KMS-11 (cell line): ENCODE data around the gene RTCB.
"Not testable (repeated sequence)": the region's sequence is repeated elsewhere in the genome, so short reads cannot be mapped to it uniquely, and the experiment has no call there.

Experiments used
- H2AFZ ChIP-seq: fragments of 200-600 bp; sonication (generic); 2 replicates; pipeline ENCODE4 v1.6.1; 2016; ENCODE audit warnings: antibody characterized with exemption, mixed run types, low read depth
- H3K27ac ChIP-seq: fragments of 200-600 bp; sonication (generic); 2 replicates; pipeline ENCODE4 v1.6.1; 2016; ENCODE audit warnings: mild to moderate bottlenecking, mixed run types
- H3K27me3 ChIP-seq: fragments of 200-600 bp; sonication (generic); 2 replicates; pipeline ENCODE4 v1.6.1; 2017; ENCODE audit warnings: mild to moderate bottlenecking, low read depth, mixed run types, moderate library complexity; ENCODE audit not compliant: insufficient read depth
- H3K36me3 ChIP-seq: fragments of 200-600 bp; sonication (generic); 2 replicates; pipeline ENCODE4 v1.6.1; 2017; ENCODE audit warnings: mild to moderate bottlenecking, mixed run types; ENCODE audit not compliant: insufficient read depth
- H3K4me1 ChIP-seq: fragments of 200-600 bp; sonication (generic); 2 replicates; pipeline ENCODE4 v1.6.1; 2016; ENCODE audit warnings: mild to moderate bottlenecking, low read depth, mixed run types; ENCODE audit not compliant: poor library complexity, severe bottlenecking
- H3K4me2 ChIP-seq: fragments of 200-600 bp; sonication (generic); 2 replicates; pipeline ENCODE4 v1.7.0; 2016; ENCODE audit warnings: mild to moderate bottlenecking, mixed run types
- H3K4me3 ChIP-seq: fragments of 200-600 bp; sonication (generic); IDR thresholded peaks from 2 replicates; pipeline ENCODE4 v1.6.1; 2017; ENCODE audit warnings: low read depth, low read length, mixed read lengths; ENCODE audit not compliant: insufficient read depth
- H3K79me2 ChIP-seq: fragments of 200-600 bp; sonication (generic); 2 replicates; pipeline ENCODE4 v1.6.1; 2016; ENCODE audit warnings: low read depth, mixed run types; ENCODE audit not compliant: insufficient read depth
- H3K9ac ChIP-seq: fragments of 200-600 bp; sonication (generic); 2 replicates; pipeline ENCODE4 v1.6.1; 2016; ENCODE audit warnings: mild to moderate bottlenecking, mixed run types
- H4K20me1 ChIP-seq: fragments of 200-600 bp; sonication (generic); 2 replicates; pipeline ENCODE4 v1.6.1; 2016; ENCODE audit warnings: mild to moderate bottlenecking, mixed run types; ENCODE audit not compliant: insufficient read depth
- TF ChIP-seq, protein P1 (sequence below): fragments of 200-600 bp; sonication (generic); conservative IDR thresholded peaks from 2 replicates; pipeline ENCODE4 v1.6.1; 2017; ENCODE audit warnings: low read depth, mild to moderate bottlenecking, antibody characterized with exemption, low read length, moderate library complexity, mixed read lengths

RTCB gene

DNA sequence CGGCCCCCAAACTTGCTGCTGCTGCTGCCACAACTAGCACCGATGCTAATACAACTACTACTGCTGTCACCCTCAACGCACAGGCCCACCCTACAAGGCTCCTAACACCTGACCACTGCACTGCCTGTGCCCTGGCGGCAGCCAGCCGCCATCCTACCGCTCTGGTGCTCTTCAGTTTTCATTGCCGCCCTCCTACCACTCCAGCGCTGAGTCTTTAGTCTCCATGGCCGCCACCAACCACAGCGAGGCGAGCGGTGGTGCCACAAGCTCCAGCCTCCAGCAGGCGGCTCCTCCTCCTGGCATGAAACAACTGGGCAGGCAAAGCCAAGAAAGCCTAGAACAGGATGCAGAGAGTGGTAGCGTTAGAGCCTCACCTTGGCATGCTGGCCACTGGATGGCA, 59.4 kb downstream of the RTCB start:
- H3K4me1 ChIP-seq: no peaks in the 10 kb centered on the region
- H3K36me3 ChIP-seq: no peaks in the 10 kb centered on the region
- no peak overlapping the region for H3K27ac ChIP-seq
- TF ChIP-seq, protein P1, sequence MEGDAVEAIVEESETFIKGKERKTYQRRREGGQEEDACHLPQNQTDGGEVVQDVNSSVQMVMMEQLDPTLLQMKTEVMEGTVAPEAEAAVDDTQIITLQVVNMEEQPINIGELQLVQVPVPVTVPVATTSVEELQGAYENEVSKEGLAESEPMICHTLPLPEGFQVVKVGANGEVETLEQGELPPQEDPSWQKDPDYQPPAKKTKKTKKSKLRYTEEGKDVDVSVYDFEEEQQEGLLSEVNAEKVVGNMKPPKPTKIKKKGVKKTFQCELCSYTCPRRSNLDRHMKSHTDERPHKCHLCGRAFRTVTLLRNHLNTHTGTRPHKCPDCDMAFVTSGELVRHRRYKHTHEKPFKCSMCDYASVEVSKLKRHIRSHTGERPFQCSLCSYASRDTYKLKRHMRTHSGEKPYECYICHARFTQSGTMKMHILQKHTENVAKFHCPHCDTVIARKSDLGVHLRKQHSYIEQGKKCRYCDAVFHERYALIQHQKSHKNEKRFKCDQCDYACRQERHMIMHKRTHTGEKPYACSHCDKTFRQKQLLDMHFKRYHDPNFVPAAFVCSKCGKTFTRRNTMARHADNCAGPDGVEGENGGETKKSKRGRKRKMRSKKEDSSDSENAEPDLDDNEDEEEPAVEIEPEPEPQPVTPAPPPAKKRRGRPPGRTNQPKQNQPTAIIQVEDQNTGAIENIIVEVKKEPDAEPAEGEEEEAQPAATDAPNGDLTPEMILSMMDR: no peak
- no peak overlapping the region for H3K4me2 ChIP-seq
- no peak overlapping the region for H2AFZ ChIP-seq
- no peaks in the 10 kb centered on the region for H3K79me2 ChIP-seq
- no peaks in the 10 kb centered on the region for H3K27me3 ChIP-seq
- H3K9ac ChIP-seq: no peak overlapping the region
- H4K20me1 ChIP-seq: no peaks in the 10 kb centered on the region
- H3K4me3 ChIP-seq: no peak overlapping the region

DNA sequence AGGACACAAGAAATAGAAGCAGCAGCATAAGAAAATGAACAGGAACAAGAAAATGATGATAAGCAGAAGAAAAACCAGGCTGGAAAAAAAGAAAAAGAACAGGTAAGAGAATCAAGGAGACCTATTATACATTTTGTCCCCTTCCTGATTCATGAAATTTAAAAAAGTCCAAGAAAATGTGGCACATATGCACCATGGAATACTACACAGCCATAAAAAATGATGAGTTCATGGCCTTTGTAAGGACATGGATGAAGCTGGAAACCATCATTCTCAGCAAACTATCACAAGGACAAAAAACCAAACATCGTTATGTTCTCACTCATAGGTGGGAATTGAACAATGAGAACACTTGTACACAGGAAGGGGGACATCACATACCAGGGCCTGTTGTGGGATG, 60.2 kb downstream of the RTCB start:
- not testable (repeated sequence) for H4K20me1 ChIP-seq, H3K9ac ChIP-seq, H3K4me2 ChIP-seq, H3K27ac ChIP-seq, H3K27me3 ChIP-seq, H3K36me3 ChIP-seq, H3K79me2 ChIP-seq, H2AFZ ChIP-seq, H3K4me1 ChIP-seq, H3K4me3 ChIP-seq

DNA sequence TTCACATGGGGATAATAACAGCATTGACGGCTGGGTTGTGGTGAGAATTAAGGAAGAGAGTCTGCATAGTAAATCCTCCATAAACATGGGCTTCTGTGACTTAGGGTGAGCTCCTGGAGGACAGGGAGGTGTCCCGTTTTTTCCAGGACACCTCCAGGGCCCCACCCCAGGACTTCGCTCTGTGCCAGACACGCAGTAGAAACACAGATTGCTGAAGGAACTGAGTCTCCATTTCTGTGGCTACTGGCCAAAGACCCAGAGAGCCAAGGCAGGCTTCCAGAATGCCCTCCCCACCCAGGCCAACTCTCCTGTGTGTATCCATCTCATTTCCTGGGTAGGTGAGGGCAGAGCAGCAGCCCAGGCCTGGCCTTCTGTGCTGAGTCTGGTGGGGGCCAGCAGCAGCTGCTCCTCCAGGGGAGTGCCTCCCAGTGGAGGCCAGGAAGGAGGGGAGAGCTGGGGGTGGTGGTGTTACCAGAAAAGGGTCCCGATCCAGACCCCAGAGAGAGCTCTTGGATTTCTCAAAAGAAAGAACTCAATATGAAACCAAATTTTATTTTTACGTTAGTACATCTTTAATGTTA, 63.9 kb downstream of the RTCB start:
- TF ChIP-seq, protein P1: no peak

DNA sequence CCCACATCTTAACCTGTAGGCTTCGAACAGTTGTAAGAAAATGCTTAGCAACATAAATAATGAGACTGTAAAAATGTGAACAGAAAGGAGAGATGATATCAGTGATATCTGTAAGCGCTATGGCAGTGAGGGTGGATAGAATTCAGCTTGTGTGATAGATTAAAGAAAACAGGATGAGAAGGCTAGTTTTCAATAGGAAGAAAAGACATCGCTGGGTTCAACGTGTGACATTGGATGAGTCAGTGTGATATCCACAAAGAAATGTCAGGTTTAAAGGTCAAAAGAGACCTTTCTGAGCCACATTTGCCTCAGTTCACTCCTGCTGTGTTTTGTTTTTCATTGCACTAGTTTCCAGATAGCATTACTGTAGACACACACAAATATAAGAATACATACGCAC, 68.1 kb downstream of the RTCB start:
- Histone ChIP-seq H2AFZ (no peak overlapping the region), H3K4me1 (no peaks in the 10 kb centered on the region), H3K79me2 (no peaks in the 10 kb centered on the region), H3K4me2 (no peak overlapping the region), H4K20me1 (no peaks in the 10 kb centered on the region), H3K27ac (no peak overlapping the region), H3K9ac (no peak overlapping the region), H3K36me3 (no peaks in the 10 kb centered on the region), H3K4me3 (no peak overlapping the region), H3K27me3 (no peaks in the 10 kb centered on the region)
- TF ChIP-seq, protein P1: no peak

More for the DNA sequence above, 63.9 kb downstream of the RTCB start:
- Histone ChIP-seq H3K79me2 (no peaks in the 10 kb centered on the region), H3K4me2 (no peak overlapping the region), H3K4me3 (no peak overlapping the region), H3K9ac (no peak overlapping the region), H3K36me3 (no peaks in the 10 kb centered on the region), H3K27me3 (no peaks in the 10 kb centered on the region), H3K27ac (no peak overlapping the region), H2AFZ (no peak overlapping the region), H3K4me1 (no peaks in the 10 kb centered on the region), H4K20me1 (no peaks in the 10 kb centered on the region)

DNA sequence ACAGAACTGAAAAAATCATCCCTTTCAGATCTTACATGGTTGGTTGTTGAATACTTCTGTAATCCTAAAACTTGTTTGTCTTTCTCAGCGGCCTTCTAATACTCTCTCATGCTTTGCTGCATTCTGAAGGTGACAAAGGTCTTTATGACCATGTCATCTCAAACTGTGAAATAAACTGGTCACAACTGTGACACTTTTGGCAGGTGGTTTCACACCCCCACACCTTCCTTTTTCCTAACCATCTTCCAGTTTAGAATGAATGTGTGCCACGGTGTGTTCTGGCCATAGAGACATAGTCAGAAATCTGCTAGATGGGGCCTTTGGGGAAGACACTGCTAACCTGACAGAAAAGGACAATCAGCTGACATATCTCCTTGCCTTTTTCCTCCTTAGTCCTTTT, 69.1 kb downstream of the RTCB start:
- Histone ChIP-seq H2AFZ (no peak overlapping the region), H3K79me2 (no peaks in the 10 kb centered on the region), H3K27me3 (no peaks in the 10 kb centered on the region), H3K36me3 (no peaks in the 10 kb centered on the region), H4K20me1 (no peaks in the 10 kb centered on the region), H3K27ac (no peak overlapping the region), H3K4me2 (no peak overlapping the region), H3K4me3 (no peak overlapping the region), H3K4me1 (no peaks in the 10 kb centered on the region), H3K9ac (no peak overlapping the region)
- TF ChIP-seq, protein P1: no peak
